Left renal cortex interstitium (tissue), 4 donors: ENCODE measurements around the gene MDN1. TPM values are rescaled to one million over a fixed set of nuclear protein-coding genes. Genes with fewer than 3 reads are reported as not detected.
"Not testable (repeated sequence)": the region's sequence is repeated elsewhere in the genome, so short reads cannot be mapped to it uniquely, and the experiment has no call there.

Experiments
- DNase-seq, 4 donors: peaks; one replicate each; pipeline ENCODE4 v3.0.0-alpha.2; 2013; ENCODE audit warnings: low read depth in 4 of 4, low spot score in 2 of 4, missing footprints in 1 of 4
- polyA plus RNA-seq, 4 donors: library from polyadenylated mRNA; unstranded; fragments of 120-200 nt; gene quantifications; one replicate each; pipeline ENCODE4 v1.2.1, GENCODE V29; 2013; ENCODE audit not compliant: insufficient read length in 4 of 4

The MDN1 gene
- 10 to 100 TPM; 29.8 to 49.8 (median 38.9) TPM for polyA plus RNA-seq

GRCh38 chr6:89819336-89820130 lies at the start of gene MDN1:
Gene MDN1 (minus strand): TSS chr6:89819794. CDS start chr6:89819607, 187 bp downstream.
- peak; percentile 82 to 93 (median 88) for DNase-seq

- DNase-seq = no peak
These were observed 46.6 kb upstream of the MDN1 start for GRCh38 chr6:89866024-89866678.

- no peak for DNase-seq
These were observed 43.1 kb upstream of the MDN1 start for GRCh38 chr6:89862698-89863097.

GRCh38 chr6:89862273-89862672 lies 42.7 kb upstream of the MDN1 start:
- no peak for DNase-seq

- no peak for DNase-seq
These were observed 40.1 kb upstream of the MDN1 start for GRCh38 chr6:89859744-89860143.

- DNase-seq = no peak
These were observed 38.4 kb upstream of the MDN1 start for GRCh38 chr6:89858041-89858440.

- no peak for DNase-seq
These were observed 33.5 kb upstream of the MDN1 start for GRCh38 chr6:89853068-89853467.

- not testable (repeated sequence) for DNase-seq
These were observed 27.9 kb upstream of the MDN1 start for GRCh38 chr6:89847513-89847912.

GRCh38 chr6:89843070-89843469 lies 23.5 kb upstream of the MDN1 start:
- DNase-seq = no peak

- DNase-seq = no peak
These were observed 22.6 kb upstream of the MDN1 start for GRCh38 chr6:89842228-89842627.

GRCh38 chr6:89840538-89840937 lies 20.9 kb upstream of the MDN1 start:
- DNase-seq = peak in 1 of 4 donors; percentile 24

GRCh38 chr6:89836639-89837222 lies 17.1 kb upstream of the MDN1 start:
- no peak for DNase-seq

- DNase-seq = no peak
These were observed 15.5 kb upstream of the MDN1 start for GRCh38 chr6:89834884-89835792.

- DNase-seq = peak in 1 of 4 donors; percentile 12
These were observed 10.7 kb upstream of the MDN1 start for GRCh38 chr6:89830170-89830809.

- peak; percentile 92 to 98 (median 94) for DNase-seq
These were observed 10.0 kb upstream of the MDN1 start, which contains the start of gene CASP8AP2 for GRCh38 chr6:89829472-89830169. Gene CASP8AP2 (plus strand): TSS chr6:89829880.

GRCh38 chr6:89828988-89829471 lies 9.4 kb upstream of the MDN1 start:
- no peak for DNase-seq

- DNase-seq = not testable (repeated sequence)
These were observed 8.9 kb upstream of the MDN1 start for GRCh38 chr6:89828475-89828987.

- DNase-seq = no peak
These were observed 6.5 kb upstream of the MDN1 start for GRCh38 chr6:89826029-89826528.

- DNase-seq = peak in 3 of 4 donors; percentile 24 to 39 (median 27)
These were observed 638 bp downstream of the MDN1 start for GRCh38 chr6:89818977-89819335.
